ENCODE data around the gene BLCAP. TPM values are rescaled to one million over a fixed set of nuclear protein-coding genes. Genes with fewer than 3 reads are reported as not detected.

BLCAP gene
- total RNA-seq, 1 donor, result 39.1 TPM

DNA sequence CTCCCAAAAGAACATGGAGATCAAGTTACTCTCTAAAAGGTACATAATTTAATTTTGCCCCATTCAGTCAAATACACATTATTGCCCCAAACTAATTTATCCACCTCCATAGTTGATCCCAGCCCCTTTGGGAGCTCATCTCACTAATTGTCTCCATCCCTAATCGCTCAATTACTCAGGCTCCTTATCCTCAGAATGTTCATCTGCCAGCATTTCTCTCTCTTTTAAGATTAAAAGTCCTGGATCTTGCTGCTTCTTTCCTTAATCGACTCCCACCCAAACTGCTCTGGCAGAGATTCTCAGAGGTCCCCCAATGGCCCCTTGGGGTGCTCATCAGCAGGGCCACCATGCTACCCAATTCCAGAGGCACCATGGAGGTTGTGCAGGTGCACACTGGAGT lies 25.0 kb downstream of the BLCAP start:
- no peak for TF ChIP-seq CTCF (IDR thresholded peaks at IDR 0.05; ENCODE audit: extremely low read depth, low read depth, low read length)

GRCh38 chr20:37501940-37502339 lies 25.7 kb downstream of the BLCAP start:
- no peak for TF ChIP-seq CTCF (IDR thresholded peaks at IDR 0.05; ENCODE audit: extremely low read depth, low read depth, low read length)
- H3K27ac ChIP-seq (ENCODE audit: low read depth, low read length), result no peak overlapping the region
- H3K27me3 ChIP-seq (ENCODE audit: insufficient read depth, low read length), result no peaks in the 10 kb centered on the region
- H3K4me2 ChIP-seq (ENCODE audit: insufficient read depth, low read length), result no peak overlapping the region
- H3K9me3 ChIP-seq (ENCODE audit: low read depth, low read length), result no peaks in the 10 kb centered on the region
- peaks cover 13% of the 10 kb centered on the region for H4K20me1 ChIP-seq (ENCODE audit: insufficient read depth, low read length)
- no peak for DNase-seq (ENCODE audit: insufficient read length, low spot score, missing footprints)
- no peak overlapping the region for H2AFZ ChIP-seq (ENCODE audit: low read length)
- peaks cover 3% of the 10 kb centered on the region for H3K36me3 ChIP-seq (ENCODE audit: insufficient read depth, low read length)
- H3K4me3 ChIP-seq (ENCODE audit: insufficient read depth, low read length), result no peak overlapping the region
- peaks cover 3% of the 10 kb centered on the region for H3K4me1 ChIP-seq (ENCODE audit: insufficient read depth, low read length)
- no peaks in the 10 kb centered on the region for H3K79me2 ChIP-seq (ENCODE audit: insufficient read depth, low read length)

More for the DNA sequence above, 25.0 kb downstream of the BLCAP start:
- Histone ChIP-seq H3K4me3 (ENCODE audit: insufficient read depth, low read length) (no peak overlapping the region), H2AFZ (ENCODE audit: low read length) (no peak overlapping the region), H4K20me1 (ENCODE audit: insufficient read depth, low read length) (peaks cover 13% of the 10 kb centered on the region), H3K36me3 (ENCODE audit: insufficient read depth, low read length) (peaks cover 3% of the 10 kb centered on the region), H3K27ac (ENCODE audit: low read depth, low read length) (no peak overlapping the region), H3K4me2 (ENCODE audit: insufficient read depth, low read length) (no peak overlapping the region), H3K9me3 (ENCODE audit: low read depth, low read length) (no peaks in the 10 kb centered on the region), H3K27me3 (ENCODE audit: insufficient read depth, low read length) (no peaks in the 10 kb centered on the region), H3K79me2 (ENCODE audit: insufficient read depth, low read length) (no peaks in the 10 kb centered on the region), H3K4me1 (ENCODE audit: insufficient read depth, low read length) (peaks cover 3% of the 10 kb centered on the region)
- DNase-seq (ENCODE audit: insufficient read length, low spot score, missing footprints), result no peak

GRCh38 chr20:37500311-37500710 lies 27.4 kb downstream of the BLCAP start:
- H2AFZ ChIP-seq (ENCODE audit: low read length), result no peak overlapping the region
- no peak for TF ChIP-seq CTCF (IDR thresholded peaks at IDR 0.05; ENCODE audit: extremely low read depth, low read depth, low read length)
- peaks cover 3% of the 10 kb centered on the region for H3K4me1 ChIP-seq (ENCODE audit: insufficient read depth, low read length)
- no peak overlapping the region for H3K27ac ChIP-seq (ENCODE audit: low read depth, low read length)
- peaks cover 13% of the 10 kb centered on the region for H4K20me1 ChIP-seq (ENCODE audit: insufficient read depth, low read length)
- H3K27me3 ChIP-seq (ENCODE audit: insufficient read depth, low read length), result no peaks in the 10 kb centered on the region
- H3K79me2 ChIP-seq (ENCODE audit: insufficient read depth, low read length), result no peaks in the 10 kb centered on the region
- H3K9me3 ChIP-seq (ENCODE audit: low read depth, low read length), result no peaks in the 10 kb centered on the region
- no peak overlapping the region for H3K4me2 ChIP-seq (ENCODE audit: insufficient read depth, low read length)
- DNase-seq (ENCODE audit: insufficient read length, low spot score, missing footprints), result no peak
- no peak overlapping the region for H3K4me3 ChIP-seq (ENCODE audit: insufficient read depth, low read length)
- H3K36me3 ChIP-seq (ENCODE audit: insufficient read depth, low read length), result peaks cover 3% of the 10 kb centered on the region

- Histone ChIP-seq H3K4me2 (ENCODE audit: insufficient read depth, low read length) (no peak overlapping the region), H3K4me3 (ENCODE audit: insufficient read depth, low read length) (no peak overlapping the region), H2AFZ (ENCODE audit: low read length) (no peak overlapping the region), H4K20me1 (ENCODE audit: insufficient read depth, low read length) (no peaks in the 10 kb centered on the region), H3K9me3 (ENCODE audit: low read depth, low read length) (no peaks in the 10 kb centered on the region), H3K4me1 (ENCODE audit: insufficient read depth, low read length) (peaks cover 3% of the 10 kb centered on the region), H3K27me3 (ENCODE audit: insufficient read depth, low read length) (no peaks in the 10 kb centered on the region), H3K36me3 (ENCODE audit: insufficient read depth, low read length) (peaks cover 3% of the 10 kb centered on the region), H3K79me2 (ENCODE audit: insufficient read depth, low read length) (no peaks in the 10 kb centered on the region), H3K27ac (ENCODE audit: low read depth, low read length) (no peak overlapping the region)
- no peak for DNase-seq (ENCODE audit: insufficient read length, low spot score, missing footprints)
- no peak for TF ChIP-seq CTCF (IDR thresholded peaks at IDR 0.05; ENCODE audit: extremely low read depth, low read depth, low read length)
These were observed 29.5 kb downstream of the BLCAP start for GRCh38 chr20:37498066-37498665.

All from osteoblast (primary cell).